Stimulated activated naive B cell treated with anti-CD40 and anti-IgM and Interleukin-4, amounts not matched to agents 10 μg/mL and 1 μg/mL and 100 μg/mL, for 72 hours (primary cell): ENCODE measurements around the gene CALML6.
"Not testable (repeated sequence)": the region's sequence is repeated elsewhere in the genome, so short reads cannot be mapped to it uniquely, and the experiment has no call there.

Experiments
- ATAC-seq, 2 donors: fragments of 150-1000 bp; cut with Tn5 transposase; replicated peaks; 2 replicates each; pipeline ENCODE4 v1.10.0; 2021; ENCODE audit warnings: moderate library complexity in 1 of 2
- DNase-seq: peaks from one replicate; pipeline ENCODE4 v3.0.0; 2021
- H3K27ac Mint-ChIP-seq: one replicate; pipeline ENCODE4 v1.8.0; 2022; ENCODE audit warnings: mild to moderate bottlenecking, mixed read lengths
- H3K27me3 Mint-ChIP-seq, 2 donors: one replicate each; pipeline ENCODE4 v1.8.0; 2022; ENCODE audit warnings: mixed read lengths in 2 of 2
- H3K36me3 Mint-ChIP-seq, 2 donors: one replicate each; pipeline ENCODE4 v1.8.0; 2022; ENCODE audit warnings: mixed read lengths in 2 of 2, mild to moderate bottlenecking in 1 of 2
- H3K4me1 Mint-ChIP-seq, 2 donors: one replicate each; pipeline ENCODE4 v1.8.0; 2022; ENCODE audit warnings: mixed read lengths in 2 of 2, mild to moderate bottlenecking in 1 of 2
- H3K4me3 Mint-ChIP-seq, 2 donors: one replicate each; pipeline ENCODE4 v1.8.0; 2022; ENCODE audit warnings: mild to moderate bottlenecking in 2 of 2, mixed read lengths in 2 of 2, moderate library complexity in 1 of 2
- H3K9me3 Mint-ChIP-seq, 2 donors: one replicate each; pipeline ENCODE4 v1.8.0; 2022; ENCODE audit warnings: mixed read lengths in 2 of 2, mild to moderate bottlenecking in 1 of 2

Gene CALML6

DNA sequence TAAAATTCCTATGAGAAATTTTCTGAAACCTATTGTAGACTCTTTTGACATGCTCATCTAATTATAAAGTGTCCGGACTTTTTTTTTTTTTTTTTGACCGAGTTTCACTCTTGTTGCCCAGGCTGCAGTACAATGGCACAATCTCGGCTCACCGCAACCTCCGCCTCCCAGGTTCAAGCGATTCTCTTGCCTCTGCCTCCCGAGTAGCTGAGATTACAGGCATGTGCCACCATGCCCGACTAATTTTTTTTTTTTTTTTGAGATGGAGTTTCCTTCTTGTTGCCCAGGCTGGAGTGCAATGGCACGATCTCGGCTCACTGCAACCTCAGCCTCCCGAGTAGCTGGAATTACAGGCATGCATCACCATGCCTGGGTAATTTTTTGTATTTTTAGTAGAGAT is 31.2 kb upstream of the CALML6 start:
- H3K9me3 Mint-ChIP-seq, H3K27me3 Mint-ChIP-seq, H3K27ac Mint-ChIP-seq, DNase-seq, ATAC-seq: not testable (repeated sequence)
- Mint-ChIP-seq H3K36me3 (peaks cover 11 to 30% of the 10 kb centered on the region in 2 donors), H3K4me1 (peaks cover 31 to 76% of the 10 kb centered on the region in 2 donors), H3K4me3 (peak overlapping the region in 1 of 2 donors; percentile 37)

- peak overlapping the region; percentile 91 for H3K27ac Mint-ChIP-seq
- no peak for DNase-seq
- no peak for ATAC-seq
- H3K9me3 Mint-ChIP-seq, result no peaks in the 10 kb centered on the region
- H3K4me3 Mint-ChIP-seq, result peak overlapping the region; percentile 85 to 90
- peaks cover 31 to 57% of the 10 kb centered on the region in 2 donors for H3K4me1 Mint-ChIP-seq
- no peaks in the 10 kb centered on the region for H3K27me3 Mint-ChIP-seq
- peaks cover 16 to 17% of the 10 kb centered on the region in 2 donors for H3K36me3 Mint-ChIP-seq
These were observed 25.8 kb upstream of the CALML6 start for GRCh38 chr1:1889090-1889750.

- no peaks in the 10 kb centered on the region for H3K9me3 Mint-ChIP-seq
- H3K4me1 Mint-ChIP-seq, result peaks cover 37 to 58% of the 10 kb centered on the region in 2 donors
- peak; percentile 43 for DNase-seq
- ATAC-seq, result peak; percentile 51 to 54
- peak overlapping the region; percentile 85 to 90 for H3K4me3 Mint-ChIP-seq
- H3K27ac Mint-ChIP-seq, result peak overlapping the region; percentile 91
- no peaks in the 10 kb centered on the region for H3K27me3 Mint-ChIP-seq
- peaks cover 16 to 17% of the 10 kb centered on the region in 2 donors for H3K36me3 Mint-ChIP-seq
These were observed 25.1 kb upstream of the CALML6 start for GRCh38 chr1:1889847-1890505.

GRCh38 chr1:1890506-1891348 is 24.3 kb upstream of the CALML6 start, which contains the start of gene GNB1:
GNB1 (minus strand) TSS chr1:1891087; CDS start chr1:1825453, 65,634 bp downstream.
- peak within 1 kb of the TSS; percentile 95 to 97 for H3K4me3 Mint-ChIP-seq
- no peaks in the 10 kb centered on the region for H3K9me3 Mint-ChIP-seq
- ATAC-seq (peak; percentile 72 to 74), DNase-seq (peak; percentile 85)
- H3K27ac Mint-ChIP-seq, result peak within 1 kb of the TSS; percentile 95
- no peaks in the 10 kb centered on the region for H3K27me3 Mint-ChIP-seq
- peaks cover 43 to 66% of the 10 kb centered on the region in 2 donors for H3K4me1 Mint-ChIP-seq
- peaks cover 16 to 17% of the 10 kb centered on the region in 2 donors for H3K36me3 Mint-ChIP-seq

DNA sequence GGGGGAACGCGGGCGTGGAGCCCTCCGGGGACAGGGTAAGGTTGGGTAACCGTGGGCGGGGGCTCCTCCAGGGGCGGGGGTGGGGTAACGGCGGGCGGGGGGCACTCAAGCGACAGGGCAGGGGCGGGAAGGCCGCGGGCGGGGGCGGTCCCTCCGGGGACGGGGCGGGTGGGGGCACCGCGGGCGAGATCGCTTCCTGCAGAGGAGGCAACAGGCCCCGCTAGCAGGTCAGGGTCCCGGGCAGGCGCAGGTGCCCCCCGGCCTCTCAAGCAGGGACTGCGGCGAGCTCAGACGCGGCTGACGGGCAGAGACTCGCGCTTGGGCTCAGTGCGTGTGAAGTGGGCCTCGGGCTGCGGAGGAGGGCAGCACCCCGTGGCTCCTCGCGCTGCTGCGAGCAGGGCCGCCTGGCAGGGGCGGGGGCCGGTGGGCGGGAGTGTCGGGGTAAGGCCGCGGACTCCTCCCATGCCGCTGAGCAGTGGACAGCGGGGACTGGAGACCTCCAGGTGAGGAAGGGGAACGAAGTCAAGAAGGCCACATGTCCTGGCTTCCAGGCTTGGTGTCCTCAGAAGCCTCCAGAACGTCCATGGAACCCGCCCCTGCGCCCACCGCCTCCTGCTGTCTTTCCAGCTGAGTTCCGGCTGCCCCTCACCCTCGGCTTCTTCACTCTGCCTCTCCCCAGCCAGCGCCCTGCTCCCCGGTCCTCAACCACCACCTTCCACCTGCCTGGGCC is 23.5 kb upstream of the CALML6 start:
- Mint-ChIP-seq H3K36me3 (peaks cover 13 to 16% of the 10 kb centered on the region in 2 donors), H3K4me3 (peak overlapping the region; percentile 95 to 97), H3K4me1 (peaks cover 43 to 73% of the 10 kb centered on the region in 2 donors), H3K9me3 (no peaks in the 10 kb centered on the region), H3K27me3 (no peaks in the 10 kb centered on the region), H3K27ac (peak overlapping the region; percentile 94)
- ATAC-seq, result peak; percentile 62 to 68
- peak; percentile 48 for DNase-seq

DNA sequence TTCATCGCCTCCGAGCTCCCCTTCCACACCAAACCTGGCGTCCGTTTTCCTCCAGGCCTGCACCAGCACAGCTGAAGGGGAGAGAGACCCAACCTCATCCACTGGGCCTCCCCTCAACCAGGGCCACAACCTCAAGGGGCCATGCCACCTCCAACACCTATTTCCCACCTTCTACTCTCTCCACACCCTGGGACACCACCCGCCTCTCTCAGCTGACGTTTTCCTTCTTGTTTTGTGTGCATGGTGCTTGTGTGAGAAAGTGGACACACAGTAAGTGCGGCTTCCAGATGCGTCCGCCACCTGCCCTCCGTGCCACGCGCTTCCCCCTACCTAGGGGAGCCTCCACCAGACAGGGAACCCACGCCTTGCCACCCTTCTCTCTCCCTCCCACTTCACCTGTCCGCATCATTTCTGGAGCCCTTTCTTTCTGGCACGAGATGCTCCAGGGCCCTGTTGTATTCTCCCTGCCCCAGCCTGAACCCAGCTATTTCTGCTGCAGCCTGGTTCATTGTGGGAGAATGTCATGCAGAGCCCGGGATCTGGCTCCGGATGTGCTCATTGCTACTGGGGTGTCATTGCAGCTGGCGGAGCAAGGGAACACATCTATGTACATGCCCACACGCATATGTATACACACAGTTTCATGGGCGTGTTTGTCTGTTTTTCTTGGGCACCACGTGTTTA is 22.8 kb upstream of the CALML6 start:
- Mint-ChIP-seq H3K9me3 (no peaks in the 10 kb centered on the region), H3K36me3 (peaks cover 13 to 16% of the 10 kb centered on the region in 2 donors), H3K4me3 (peak overlapping the region; percentile 95 to 97), H3K4me1 (peaks cover 44 to 76% of the 10 kb centered on the region in 2 donors), H3K27me3 (no peaks in the 10 kb centered on the region), H3K27ac (peak overlapping the region; percentile 94)
- DNase-seq, result no peak
- ATAC-seq, result no peak

GRCh38 chr1:1892763-1893120 is 22.3 kb upstream of the CALML6 start:
- no peak for ATAC-seq
- no peaks in the 10 kb centered on the region for H3K27me3 Mint-ChIP-seq
- H3K4me1 Mint-ChIP-seq, result peaks cover 45 to 76% of the 10 kb centered on the region in 2 donors
- peak overlapping the region; percentile 95 to 97 for H3K4me3 Mint-ChIP-seq
- no peaks in the 10 kb centered on the region for H3K9me3 Mint-ChIP-seq
- peaks cover 13 to 16% of the 10 kb centered on the region in 2 donors for H3K36me3 Mint-ChIP-seq
- peak overlapping the region; percentile 94 for H3K27ac Mint-ChIP-seq
- no peak for DNase-seq

DNA sequence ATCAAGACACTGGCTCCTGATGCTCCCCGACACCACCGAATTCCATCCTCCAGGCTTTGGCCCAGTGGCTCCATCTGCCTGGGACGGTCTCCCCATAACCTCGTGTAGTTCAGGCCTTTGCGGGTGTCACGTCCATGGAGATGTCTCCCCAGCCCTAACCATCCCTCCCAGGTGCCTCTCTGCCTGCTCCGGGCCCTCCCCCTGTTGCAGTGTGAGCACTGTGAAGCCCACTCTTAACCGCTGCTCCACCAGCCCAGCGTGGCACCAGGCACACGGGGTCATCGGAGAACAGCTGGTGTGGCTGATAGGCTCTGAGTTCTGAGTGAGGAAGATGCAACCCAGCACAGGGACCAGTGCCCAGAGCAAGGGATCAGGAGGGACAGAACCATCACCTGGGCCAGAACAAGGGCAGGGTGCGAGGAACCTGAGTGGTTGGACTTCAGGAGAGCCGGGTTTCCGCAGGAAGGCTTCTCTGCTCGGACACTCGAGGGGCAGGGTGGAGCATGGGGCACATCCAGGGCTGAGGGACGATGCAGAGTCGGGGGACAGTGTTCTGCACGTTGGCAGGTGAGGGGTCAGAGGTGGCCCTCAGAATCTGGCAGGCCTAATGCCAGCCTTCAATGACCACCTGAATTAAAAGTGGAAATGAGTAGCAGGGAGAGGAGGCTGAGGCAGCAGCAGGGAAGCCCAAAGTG is 21.6 kb upstream of the CALML6 start:
- peaks cover 13 to 16% of the 10 kb centered on the region in 2 donors for H3K36me3 Mint-ChIP-seq
- H3K9me3 Mint-ChIP-seq, result no peaks in the 10 kb centered on the region
- DNase-seq (no peak), ATAC-seq (no peak)
- H3K27ac Mint-ChIP-seq, result peak overlapping the region; percentile 70
- no peaks in the 10 kb centered on the region for H3K27me3 Mint-ChIP-seq
- peak overlapping the region; percentile 49 to 67 for H3K4me3 Mint-ChIP-seq
- H3K4me1 Mint-ChIP-seq, result peaks cover 41 to 69% of the 10 kb centered on the region in 2 donors

DNA sequence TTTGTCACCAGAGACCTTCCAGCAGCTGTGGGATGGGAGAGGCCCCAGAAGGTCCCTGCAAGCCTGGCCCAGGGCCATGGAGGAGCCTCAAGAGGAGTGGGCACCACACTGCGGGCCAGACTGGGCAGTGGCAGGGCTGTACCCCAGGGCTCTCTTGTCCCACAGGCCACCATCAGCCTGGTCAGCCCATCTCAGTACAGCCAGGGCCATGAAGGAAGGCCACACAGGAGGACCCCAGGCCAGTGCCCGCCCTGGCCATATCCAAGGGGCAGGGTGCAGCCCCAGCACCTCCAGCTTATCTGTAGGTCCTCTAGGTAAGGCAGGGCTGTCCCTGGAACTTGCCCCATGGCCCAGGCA is 21.1 kb upstream of the CALML6 start:
- H3K4me1 Mint-ChIP-seq, result peaks cover 38 to 66% of the 10 kb centered on the region in 2 donors
- DNase-seq, result no peak
- ATAC-seq, result no peak
- no peaks in the 10 kb centered on the region for H3K27me3 Mint-ChIP-seq
- H3K27ac Mint-ChIP-seq, result no peak overlapping the region
- no peak overlapping the region for H3K4me3 Mint-ChIP-seq
- H3K36me3 Mint-ChIP-seq, result peaks cover 12 to 13% of the 10 kb centered on the region in 2 donors
- no peaks in the 10 kb centered on the region for H3K9me3 Mint-ChIP-seq

- Mint-ChIP-seq H3K9me3 (no peaks in the 10 kb centered on the region), H3K27me3 (no peaks in the 10 kb centered on the region), H3K27ac (peak overlapping the region; percentile 86), H3K36me3 (peaks cover 12 to 13% of the 10 kb centered on the region in 2 donors), H3K4me3 (peak overlapping the region in 1 of 2 donors; percentile 37), H3K4me1 (peaks cover 40 to 67% of the 10 kb centered on the region in 2 donors)
- DNase-seq (no peak), ATAC-seq (no peak)
These were observed 20.6 kb upstream of the CALML6 start for GRCh38 chr1:1894354-1895059.

GRCh38 chr1:1895060-1895418 is 20.0 kb upstream of the CALML6 start:
- Mint-ChIP-seq H3K9me3 (no peaks in the 10 kb centered on the region), H3K36me3 (peaks cover 12 to 13% of the 10 kb centered on the region in 2 donors), H3K27me3 (no peaks in the 10 kb centered on the region), H3K4me3 (no peak overlapping the region), H3K4me1 (peaks cover 42 to 72% of the 10 kb centered on the region in 2 donors), H3K27ac (peak overlapping the region; percentile 86)
- DNase-seq (no peak), ATAC-seq (no peak)

DNA sequence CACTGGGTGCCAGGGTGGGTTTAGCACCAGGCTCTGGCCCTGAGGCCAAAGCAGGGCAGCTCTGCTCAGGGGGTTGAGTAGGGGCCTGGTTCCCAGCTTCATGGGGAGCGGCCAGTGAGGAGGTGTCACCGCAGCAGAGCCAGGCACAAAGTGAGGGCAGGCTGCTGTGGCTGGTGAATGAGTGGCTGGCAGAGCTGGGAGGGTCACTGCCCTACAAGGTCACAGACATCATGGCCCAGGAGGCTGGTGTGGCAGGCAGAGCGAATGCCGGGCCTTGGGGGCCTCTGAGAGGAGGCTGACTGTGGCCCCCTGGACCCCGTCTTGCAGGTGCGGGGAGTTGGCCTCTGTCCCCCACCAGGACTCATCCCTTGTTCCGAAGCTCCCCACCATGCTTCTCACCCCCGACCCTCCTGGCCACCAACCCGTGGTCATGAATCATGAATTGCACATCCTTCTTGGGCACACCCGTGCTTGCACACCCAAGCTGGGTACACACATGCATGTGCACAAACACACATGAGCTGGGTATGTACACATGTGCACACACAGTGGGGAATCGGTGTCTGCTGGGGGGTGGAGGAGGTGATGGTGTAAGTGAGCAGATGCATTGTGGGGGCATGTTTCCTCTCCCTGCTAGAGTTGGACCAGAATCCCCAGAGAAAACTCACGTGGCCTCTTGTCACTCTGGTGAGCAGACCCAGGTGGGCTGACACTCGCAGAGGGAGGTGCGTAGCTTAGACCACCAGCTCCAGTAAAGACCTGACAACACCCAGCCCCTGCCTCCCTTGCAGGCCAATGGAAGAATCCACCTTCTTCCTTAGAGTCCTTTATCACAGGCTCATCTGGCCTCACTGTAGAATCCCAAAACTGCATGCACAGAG is 19.4 kb upstream of the CALML6 start:
- Mint-ChIP-seq H3K27ac (peak overlapping the region; percentile 86), H3K4me3 (peak overlapping the region in 1 of 2 donors; percentile 29), H3K9me3 (no peaks in the 10 kb centered on the region), H3K27me3 (no peaks in the 10 kb centered on the region), H3K4me1 (peaks cover 42 to 72% of the 10 kb centered on the region in 2 donors), H3K36me3 (peaks cover 12 to 13% of the 10 kb centered on the region in 2 donors)
- no peak for DNase-seq
- ATAC-seq, result no peak
